ENCODE results near the gene IL11RA.
A peak's percentile ranks its signal among the peaks of the same experiment; 100 is the strongest.

DNA sequence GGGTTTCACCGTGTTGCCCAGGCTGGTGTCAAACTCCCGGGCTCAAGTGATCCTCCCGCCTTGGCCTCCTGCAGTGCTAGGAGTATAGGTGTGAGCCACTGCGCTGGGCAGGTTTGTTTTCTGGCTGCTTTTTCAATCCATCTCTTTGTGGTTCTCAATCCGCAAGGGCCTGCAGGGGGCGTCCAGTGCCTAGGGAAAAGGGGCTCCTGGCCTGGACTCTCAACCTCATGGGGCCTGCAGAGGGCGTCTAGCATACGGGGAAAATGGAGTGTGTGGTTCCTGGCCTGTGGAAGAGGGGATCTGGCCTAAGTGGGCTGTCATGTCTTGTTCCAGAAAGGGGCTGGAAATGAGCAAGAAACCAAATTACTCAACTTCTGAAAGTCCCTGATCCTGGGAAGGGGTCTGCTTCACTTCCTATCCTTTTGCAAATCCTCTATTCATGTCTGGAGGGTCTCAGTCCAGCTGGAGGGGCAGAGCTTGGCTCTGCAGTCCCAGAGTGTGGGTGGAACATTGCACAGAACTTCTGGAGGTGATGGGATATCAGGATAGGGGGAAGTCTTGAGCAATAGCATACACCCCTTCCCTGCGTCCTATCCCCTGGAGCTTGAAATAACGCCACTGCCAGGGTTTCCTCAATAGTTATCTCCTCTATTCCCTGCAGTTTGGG lies 23.2 kb downstream of the IL11RA start:
- no peak for TF ChIP-seq ZFX (IDR thresholded peaks at IDR 0.05; ENCODE audit: borderline replicate concordance)
- TF ChIP-seq, protein P1, sequence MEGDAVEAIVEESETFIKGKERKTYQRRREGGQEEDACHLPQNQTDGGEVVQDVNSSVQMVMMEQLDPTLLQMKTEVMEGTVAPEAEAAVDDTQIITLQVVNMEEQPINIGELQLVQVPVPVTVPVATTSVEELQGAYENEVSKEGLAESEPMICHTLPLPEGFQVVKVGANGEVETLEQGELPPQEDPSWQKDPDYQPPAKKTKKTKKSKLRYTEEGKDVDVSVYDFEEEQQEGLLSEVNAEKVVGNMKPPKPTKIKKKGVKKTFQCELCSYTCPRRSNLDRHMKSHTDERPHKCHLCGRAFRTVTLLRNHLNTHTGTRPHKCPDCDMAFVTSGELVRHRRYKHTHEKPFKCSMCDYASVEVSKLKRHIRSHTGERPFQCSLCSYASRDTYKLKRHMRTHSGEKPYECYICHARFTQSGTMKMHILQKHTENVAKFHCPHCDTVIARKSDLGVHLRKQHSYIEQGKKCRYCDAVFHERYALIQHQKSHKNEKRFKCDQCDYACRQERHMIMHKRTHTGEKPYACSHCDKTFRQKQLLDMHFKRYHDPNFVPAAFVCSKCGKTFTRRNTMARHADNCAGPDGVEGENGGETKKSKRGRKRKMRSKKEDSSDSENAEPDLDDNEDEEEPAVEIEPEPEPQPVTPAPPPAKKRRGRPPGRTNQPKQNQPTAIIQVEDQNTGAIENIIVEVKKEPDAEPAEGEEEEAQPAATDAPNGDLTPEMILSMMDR (IDR thresholded peaks at IDR 0.05): peak; percentile 72
